Kidney capillary endothelial cell (primary cell): Measurements from ENCODE around the gene TWIST2.

Source experiments
- DNase-seq: peaks from one replicate; pipeline ENCODE4 v3.0.0-alpha.2; 2018; ENCODE audit warnings: low spot score

TWIST2 gene

GRCh38 chr2:238939521-238940403 lies 91.9 kb downstream of the TWIST2 start:
- no peak for DNase-seq

- DNase-seq: no peak
Observed at GRCh38 chr2:238940806-238941205, 92.9 kb downstream of the TWIST2 start.

GRCh38 chr2:238941262-238941792 lies 93.4 kb downstream of the TWIST2 start:
- no peak for DNase-seq

GRCh38 chr2:238942080-238942725 lies 94.3 kb downstream of the TWIST2 start:
- DNase-seq: no peak

- DNase-seq: no peak
Observed at GRCh38 chr2:238942726-238943300, 94.9 kb downstream of the TWIST2 start.

GRCh38 chr2:238943338-238944067 lies 95.6 kb downstream of the TWIST2 start:
- DNase-seq: no peak

GRCh38 chr2:238945433-238946150 lies 97.7 kb downstream of the TWIST2 start:
- DNase-seq: no peak

- no peak for DNase-seq
Observed at GRCh38 chr2:238946318-238947242, 98.7 kb downstream of the TWIST2 start.

- DNase-seq: no peak
Observed at GRCh38 chr2:238947243-238947760, 99.4 kb downstream of the TWIST2 start.

- DNase-seq: peak; percentile 83
Observed at GRCh38 chr2:238947920-238948710, 100.2 kb downstream of the TWIST2 start.

GRCh38 chr2:238948765-238949641 lies 101.1 kb downstream of the TWIST2 start:
- DNase-seq: no peak

- no peak for DNase-seq
Observed at GRCh38 chr2:238949710-238950345, 101.9 kb downstream of the TWIST2 start.

- DNase-seq: no peak
Observed at GRCh38 chr2:238950551-238950950, 102.7 kb downstream of the TWIST2 start.

GRCh38 chr2:238952261-238952919 lies 104.5 kb downstream of the TWIST2 start:
- DNase-seq: no peak

GRCh38 chr2:238954841-238955591 lies 107.1 kb downstream of the TWIST2 start:
- no peak for DNase-seq
